Superior temporal gyrus (tissue), 1 donor: ENCODE results near the gene SLC38A11.
A peak's percentile ranks its signal among the peaks of the same experiment; 100 is the strongest.

Experiments
- DNase-seq: peaks from one replicate; pipeline ENCODE4 v3.0.0-alpha.2; 2016; ENCODE audit errors: extremely low spot score

The SLC38A11 gene

GRCh38 chr2:164915566-164915965 lies 39.8 kb downstream of the SLC38A11 start:
- DNase-seq, result no peak

- DNase-seq, result no peak
These were observed 41.5 kb downstream of the SLC38A11 start for GRCh38 chr2:164913640-164914350.

- no peak for DNase-seq
These were observed 42.3 kb downstream of the SLC38A11 start for GRCh38 chr2:164913011-164913410.

GRCh38 chr2:164911832-164912231 lies 43.5 kb downstream of the SLC38A11 start:
- no peak for DNase-seq

- no peak for DNase-seq
These were observed 45.0 kb downstream of the SLC38A11 start for GRCh38 chr2:164910101-164910899.

- no peak for DNase-seq
These were observed 48.4 kb downstream of the SLC38A11 start for GRCh38 chr2:164906947-164907346.

GRCh38 chr2:164905307-164905706 lies 50.0 kb downstream of the SLC38A11 start:
- DNase-seq, result no peak

- no peak for DNase-seq
These were observed 51.4 kb downstream of the SLC38A11 start for GRCh38 chr2:164903951-164904350.

GRCh38 chr2:164903204-164903603 lies 52.1 kb downstream of the SLC38A11 start:
- no peak for DNase-seq

- no peak for DNase-seq
These were observed 56.2 kb downstream of the SLC38A11 start for GRCh38 chr2:164899121-164899520.

GRCh38 chr2:164898475-164898874 lies 56.9 kb downstream of the SLC38A11 start:
- DNase-seq, result no peak

- no peak for DNase-seq
These were observed 57.7 kb downstream of the SLC38A11 start for GRCh38 chr2:164897469-164898260.

- DNase-seq, result no peak
These were observed 58.5 kb downstream of the SLC38A11 start for GRCh38 chr2:164896634-164897355.

- no peak for DNase-seq
These were observed 59.1 kb downstream of the SLC38A11 start for GRCh38 chr2:164896226-164896625.

GRCh38 chr2:164891460-164891859 lies 63.9 kb downstream of the SLC38A11 start:
- no peak for DNase-seq

GRCh38 chr2:164890544-164890943 lies 64.8 kb downstream of the SLC38A11 start:
- DNase-seq, result peak; percentile 18

GRCh38 chr2:164888592-164888991 lies 66.7 kb downstream of the SLC38A11 start:
- DNase-seq, result no peak

- no peak for DNase-seq
These were observed 67.7 kb downstream of the SLC38A11 start for GRCh38 chr2:164887434-164888144.

GRCh38 chr2:164882276-164882675 lies 73.0 kb downstream of the SLC38A11 start:
- no peak for DNase-seq

- DNase-seq, result no peak
These were observed 73.8 kb downstream of the SLC38A11 start for GRCh38 chr2:164881524-164881923.
